Mucosa of stomach (tissue), 1 donor: ENCODE results near the gene ZNF662.

Source experiments
- H3K27me3 ChIP-seq: one replicate; pipeline ENCODE4 v1.7.0; 2013; ENCODE audit warnings: mild to moderate bottlenecking, low read length; ENCODE audit not compliant: control insufficient read depth, insufficient read depth
- H3K36me3 ChIP-seq: one replicate; pipeline ENCODE4 v1.7.0; 2013; ENCODE audit warnings: low read length; ENCODE audit not compliant: control insufficient read depth, insufficient read depth
- H3K4me1 ChIP-seq: one replicate; pipeline ENCODE4 v1.7.0; 2013; ENCODE audit warnings: mild to moderate bottlenecking, low read length; ENCODE audit not compliant: control insufficient read depth, insufficient read depth
- H3K4me3 ChIP-seq: one replicate; pipeline ENCODE4 v1.7.0; 2013; ENCODE audit warnings: low read length
- H3K9ac ChIP-seq: one replicate; pipeline ENCODE4 v1.7.0; 2013; ENCODE audit warnings: mild to moderate bottlenecking, low read length, moderate library complexity
- H3K9me3 ChIP-seq: one replicate; pipeline ENCODE4 v1.7.0; 2013; ENCODE audit warnings: mild to moderate bottlenecking, low read length, moderate library complexity; ENCODE audit not compliant: control insufficient read depth
- donor health status: Pancreatic carcinoma.

Gene ZNF662

DNA sequence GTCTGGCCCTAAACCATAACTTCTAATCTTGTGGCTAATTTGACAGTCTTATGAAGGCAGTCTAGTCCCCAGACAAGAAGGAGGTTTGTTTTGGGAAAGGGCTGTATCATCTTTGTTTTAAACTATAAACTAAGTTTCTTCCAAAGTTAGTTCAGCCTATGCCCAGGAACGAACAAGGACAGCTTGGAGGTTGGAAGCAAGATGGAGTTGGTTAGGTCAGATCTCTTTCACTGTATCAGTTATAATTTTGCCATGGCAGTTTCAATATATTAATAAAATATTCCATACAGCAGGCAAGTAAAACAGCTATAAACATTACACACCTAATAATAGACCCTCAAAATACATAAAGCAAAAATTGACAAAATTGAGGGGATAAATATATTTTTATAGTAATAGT, 13.1 kb upstream of the ZNF662 start:
- Histone ChIP-seq H3K4me3 (no peak overlapping the region), H3K9ac (no peak overlapping the region), H3K36me3 (no peaks in the 10 kb centered on the region), H3K27me3 (no peaks in the 10 kb centered on the region), H3K9me3 (no peaks in the 10 kb centered on the region), H3K4me1 (peaks cover 42% of the 10 kb centered on the region)

DNA sequence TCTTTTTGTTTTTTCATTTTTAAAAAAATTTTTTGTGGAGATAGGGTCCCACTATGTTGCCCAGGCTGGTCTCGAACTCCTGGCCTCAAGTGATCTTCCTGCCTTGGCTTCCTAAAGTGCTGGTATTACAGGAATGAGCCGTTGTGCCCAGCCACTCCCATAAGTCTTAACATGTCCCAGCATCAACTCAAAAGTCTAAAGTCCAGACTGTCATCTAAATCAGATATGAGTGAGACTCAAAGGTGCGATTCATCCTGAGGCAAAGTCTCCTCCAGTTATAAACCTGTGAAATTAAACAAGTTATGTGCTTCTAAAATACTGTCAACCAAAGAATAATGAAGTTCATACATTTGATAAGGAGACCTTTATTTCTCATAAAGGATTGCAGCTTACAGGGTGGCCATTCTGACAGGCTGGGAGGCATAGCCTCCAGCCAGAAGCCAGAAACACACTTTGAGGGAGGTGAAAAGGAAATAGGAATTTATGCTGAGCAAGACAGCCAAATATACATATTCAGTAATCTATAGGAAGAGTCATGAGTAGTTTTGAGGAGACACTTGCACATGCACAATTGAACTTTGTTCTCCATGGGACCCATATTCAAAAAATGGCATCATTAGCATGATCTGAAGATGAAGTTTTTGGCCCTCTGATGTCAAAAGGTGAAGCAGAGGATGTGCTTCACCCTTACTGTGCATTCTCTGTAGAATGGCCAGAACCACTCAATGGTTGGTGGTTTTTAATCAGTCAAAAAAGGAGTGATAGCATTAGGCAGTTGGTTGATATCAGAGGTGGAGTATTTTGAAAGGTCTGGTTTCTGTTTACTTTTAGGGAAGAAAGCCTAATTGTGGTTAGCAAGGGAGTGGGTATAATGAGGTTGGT, 11.0 kb upstream of the ZNF662 start:
- no peak overlapping the region for H3K4me3 ChIP-seq
- H3K27me3 ChIP-seq = no peaks in the 10 kb centered on the region
- H3K9ac ChIP-seq = no peak overlapping the region
- peaks cover 51% of the 10 kb centered on the region for H3K4me1 ChIP-seq
- H3K9me3 ChIP-seq = no peaks in the 10 kb centered on the region
- no peaks in the 10 kb centered on the region for H3K36me3 ChIP-seq

DNA sequence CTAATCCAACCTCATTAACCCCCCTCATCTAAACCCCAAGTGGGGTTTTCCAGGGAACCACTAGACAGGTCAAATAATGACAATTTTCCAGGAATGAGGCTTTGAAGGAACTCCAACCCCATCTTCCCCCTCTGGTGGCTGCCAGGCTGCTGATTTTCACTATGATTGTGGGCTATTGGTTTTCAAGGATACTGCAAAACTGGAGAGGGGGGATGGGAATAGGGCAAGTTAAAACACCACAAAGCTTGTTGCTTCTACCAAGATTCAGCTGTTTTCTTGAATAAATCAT, 10.4 kb upstream of the ZNF662 start:
- H3K4me1 ChIP-seq = peaks cover 57% of the 10 kb centered on the region
- no peaks in the 10 kb centered on the region for H3K27me3 ChIP-seq
- no peaks in the 10 kb centered on the region for H3K9me3 ChIP-seq
- H3K4me3 ChIP-seq = no peak overlapping the region
- no peaks in the 10 kb centered on the region for H3K36me3 ChIP-seq
- H3K9ac ChIP-seq = no peak overlapping the region

DNA sequence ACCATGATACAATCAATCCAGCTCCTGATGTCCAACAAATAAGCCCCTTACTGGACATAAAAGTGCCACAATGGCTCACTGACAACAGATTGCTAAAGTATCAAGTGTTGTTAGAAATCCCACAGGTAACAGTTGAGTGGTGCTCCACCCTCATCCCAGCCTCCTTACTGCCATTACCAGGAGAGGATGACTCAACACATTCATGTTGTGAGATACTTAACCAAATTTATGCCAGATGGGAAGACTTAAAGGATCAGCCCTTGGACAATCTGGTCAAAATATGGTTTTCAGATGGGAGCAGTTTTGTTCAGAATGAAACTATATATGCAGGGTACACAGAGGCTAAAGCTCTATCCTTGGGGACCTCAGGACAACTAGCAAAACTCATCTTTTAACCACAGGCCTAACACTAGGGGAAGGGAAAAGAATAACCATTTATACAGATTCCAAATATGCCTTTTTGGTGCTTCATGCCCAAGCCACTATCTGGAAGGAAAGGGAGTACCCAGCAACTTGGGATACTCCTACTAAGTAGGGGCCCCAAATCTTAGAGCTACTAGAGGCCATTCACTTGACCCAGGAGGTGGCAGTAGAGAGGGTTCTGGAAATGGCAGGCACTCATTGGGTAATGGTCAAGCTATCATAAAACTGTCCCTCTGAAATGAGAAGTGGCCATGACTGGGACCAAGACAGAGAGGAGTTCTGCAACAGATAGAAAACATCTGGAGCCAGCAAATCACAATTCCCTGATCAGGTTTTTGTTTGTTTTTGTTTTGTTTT, 6.9 kb upstream of the ZNF662 start:
- peaks cover 56% of the 10 kb centered on the region for H3K4me1 ChIP-seq
- H3K27me3 ChIP-seq = no peaks in the 10 kb centered on the region
- no peak overlapping the region for H3K4me3 ChIP-seq
- H3K36me3 ChIP-seq = no peaks in the 10 kb centered on the region
- no peaks in the 10 kb centered on the region for H3K9me3 ChIP-seq
- H3K9ac ChIP-seq = no peak overlapping the region

DNA sequence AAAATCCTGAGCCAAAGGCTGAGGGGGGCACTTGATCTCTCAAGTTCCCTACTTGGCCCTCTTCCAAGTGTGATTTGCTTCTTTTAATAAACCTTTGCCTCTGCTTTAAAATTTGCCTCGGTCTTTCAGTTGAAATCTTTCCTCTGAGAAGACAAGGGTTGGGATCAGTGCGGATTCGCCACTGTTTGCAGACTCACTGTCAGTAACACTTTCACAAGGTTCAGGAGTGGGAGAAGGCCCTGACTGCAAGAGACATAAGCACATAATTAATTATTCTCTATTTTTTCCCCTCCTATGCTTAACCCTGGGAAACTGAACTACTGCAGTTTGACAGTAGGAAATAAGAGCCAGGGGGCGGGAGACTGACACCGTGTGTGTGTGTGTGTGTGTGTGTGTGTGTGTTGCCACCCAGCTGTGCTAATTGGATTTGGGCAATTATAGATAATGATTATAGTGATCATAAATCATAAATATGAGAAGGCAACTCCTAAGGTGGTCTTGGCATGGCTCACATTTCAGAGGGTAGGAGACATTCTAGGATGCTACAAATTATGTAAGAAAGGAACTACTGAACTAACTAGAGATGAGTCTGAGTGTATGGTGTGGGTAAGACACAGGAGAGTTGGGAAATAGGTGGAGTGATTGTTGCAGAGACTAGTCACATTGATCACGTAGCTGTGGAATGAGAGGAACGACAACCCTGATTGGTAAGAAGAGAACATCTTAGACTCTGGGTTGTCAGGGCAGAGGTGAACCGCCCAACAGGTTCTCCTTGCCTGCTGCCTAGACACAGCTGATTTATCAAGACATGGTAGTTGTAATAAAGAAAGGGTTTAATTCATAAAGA, 5.5 kb upstream of the ZNF662 start:
- H3K4me3 ChIP-seq = no peak overlapping the region
- no peak overlapping the region for H3K9ac ChIP-seq
- H3K36me3 ChIP-seq = no peaks in the 10 kb centered on the region
- no peaks in the 10 kb centered on the region for H3K27me3 ChIP-seq
- H3K4me1 ChIP-seq = peaks cover 51% of the 10 kb centered on the region
- H3K9me3 ChIP-seq = no peaks in the 10 kb centered on the region

DNA sequence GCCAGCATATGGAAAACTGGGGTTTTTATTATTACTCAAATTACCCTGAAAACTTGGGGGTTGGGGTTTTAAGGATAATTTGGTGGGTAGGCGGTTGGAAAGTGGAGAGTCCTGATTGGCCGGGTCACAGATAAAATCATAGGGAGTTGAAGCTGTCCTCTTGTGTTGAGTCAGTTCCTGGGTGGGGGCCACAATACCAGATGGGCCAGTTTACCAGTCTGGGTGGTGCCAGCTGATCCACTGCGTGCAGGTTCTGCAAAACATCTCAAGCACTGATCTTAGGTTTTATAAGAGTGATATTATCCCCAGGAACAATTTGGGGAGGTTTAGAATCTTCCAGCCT, 4.9 kb upstream of the ZNF662 start:
- H3K36me3 ChIP-seq = no peaks in the 10 kb centered on the region
- H3K9me3 ChIP-seq = no peaks in the 10 kb centered on the region
- no peak overlapping the region for H3K9ac ChIP-seq
- H3K4me3 ChIP-seq = no peak overlapping the region
- no peaks in the 10 kb centered on the region for H3K27me3 ChIP-seq
- peaks cover 51% of the 10 kb centered on the region for H3K4me1 ChIP-seq

DNA sequence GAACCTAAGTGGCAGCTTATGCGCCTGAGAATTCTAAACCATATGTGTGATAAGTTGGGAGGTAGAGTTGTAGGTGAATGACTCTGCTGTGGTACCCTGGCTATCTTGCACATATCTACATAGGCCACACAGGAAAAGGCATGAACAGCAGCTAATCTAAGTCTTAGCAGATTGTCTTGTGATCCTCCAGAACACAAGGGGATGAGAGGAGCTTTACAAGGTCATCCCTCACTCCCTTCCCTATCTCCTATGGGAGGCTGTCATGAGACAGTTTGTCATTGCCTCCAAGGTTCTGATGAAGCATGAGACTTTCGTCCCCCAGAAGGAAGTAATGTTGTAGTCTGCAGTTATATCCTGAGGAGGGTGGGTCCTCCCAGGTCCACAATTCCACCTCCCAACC, 3.7 kb upstream of the ZNF662 start:
- Histone ChIP-seq H3K4me3 (no peak overlapping the region), H3K36me3 (no peaks in the 10 kb centered on the region), H3K4me1 (peaks cover 59% of the 10 kb centered on the region), H3K9me3 (no peaks in the 10 kb centered on the region), H3K9ac (no peak overlapping the region), H3K27me3 (peaks cover 2% of the 10 kb centered on the region)

DNA sequence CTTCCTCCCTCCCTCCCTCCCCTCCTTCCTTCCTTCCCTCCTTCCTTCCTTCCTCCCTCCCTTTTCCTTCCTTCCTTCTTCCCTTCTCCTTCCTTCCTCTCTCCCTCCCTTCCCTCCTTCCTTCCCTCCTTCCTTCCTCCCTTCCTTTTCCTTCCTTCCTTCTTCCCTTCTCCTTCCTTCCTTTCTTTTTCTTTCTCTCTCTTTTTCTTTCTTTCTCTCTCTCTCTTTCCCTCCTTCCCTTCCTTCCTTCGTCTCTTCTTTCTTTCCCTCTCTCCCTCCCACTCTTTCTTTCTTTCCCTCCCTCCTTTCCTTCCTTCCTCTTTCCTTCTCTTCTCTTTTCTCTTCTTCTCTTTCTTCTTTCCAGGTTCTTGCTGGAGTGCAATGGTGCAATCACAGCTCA, 1.9 kb upstream of the ZNF662 start:
- H3K4me3 ChIP-seq = no peak overlapping the region
- peaks cover 2% of the 10 kb centered on the region for H3K27me3 ChIP-seq
- H3K9ac ChIP-seq = no peak overlapping the region
- H3K9me3 ChIP-seq = no peaks in the 10 kb centered on the region
- H3K4me1 ChIP-seq = peaks cover 57% of the 10 kb centered on the region
- H3K36me3 ChIP-seq = no peaks in the 10 kb centered on the region

DNA sequence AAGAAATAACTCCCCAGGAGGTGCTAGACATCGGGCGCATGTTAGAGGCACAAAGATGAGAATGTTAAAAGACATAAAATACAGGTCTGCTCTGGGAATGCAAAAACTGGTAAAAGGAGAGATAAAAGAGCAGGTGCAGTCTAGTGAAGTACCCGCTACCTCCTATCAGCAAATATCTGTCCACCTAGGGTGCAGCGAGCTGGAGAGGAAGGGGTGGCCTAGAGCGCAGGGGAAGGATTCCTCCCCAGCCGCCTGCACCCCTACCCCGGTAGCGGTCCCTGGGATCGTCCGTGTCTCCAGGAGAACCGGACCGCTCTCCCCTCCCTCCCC, 237 bp upstream of the ZNF662 start:
- no peaks in the 10 kb centered on the region for H3K9me3 ChIP-seq
- H3K27me3 ChIP-seq = peaks cover 2% of the 10 kb centered on the region
- H3K9ac ChIP-seq = peak overlapping the region; percentile 80
- H3K4me3 ChIP-seq = peak overlapping the region; percentile 79
- peaks cover 43% of the 10 kb centered on the region for H3K4me1 ChIP-seq
- no peaks in the 10 kb centered on the region for H3K36me3 ChIP-seq

DNA sequence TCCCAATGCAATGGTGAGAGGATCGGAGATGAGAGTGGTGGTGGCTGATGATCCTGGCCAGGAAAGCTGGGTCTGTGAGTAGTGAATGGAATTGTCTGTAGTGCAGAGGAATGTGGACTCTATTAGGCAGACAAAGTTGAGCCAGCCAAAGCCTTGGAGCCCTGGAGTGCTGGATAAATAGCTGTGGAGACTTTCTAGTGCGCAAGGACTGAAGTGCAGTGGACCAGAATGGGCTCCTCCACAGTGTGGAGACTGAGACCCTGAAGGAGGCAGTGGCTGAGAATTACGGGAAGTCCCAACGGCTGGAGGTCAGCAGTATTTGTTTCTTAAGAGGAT, 874 bp downstream of the ZNF662 start:
- Histone ChIP-seq H3K4me1 (peaks cover 40% of the 10 kb centered on the region), H3K27me3 (peaks cover 2% of the 10 kb centered on the region), H3K4me3 (peak overlapping the region; percentile 79), H3K9me3 (no peaks in the 10 kb centered on the region), H3K9ac (peak overlapping the region; percentile 80), H3K36me3 (peaks cover 8% of the 10 kb centered on the region)

DNA sequence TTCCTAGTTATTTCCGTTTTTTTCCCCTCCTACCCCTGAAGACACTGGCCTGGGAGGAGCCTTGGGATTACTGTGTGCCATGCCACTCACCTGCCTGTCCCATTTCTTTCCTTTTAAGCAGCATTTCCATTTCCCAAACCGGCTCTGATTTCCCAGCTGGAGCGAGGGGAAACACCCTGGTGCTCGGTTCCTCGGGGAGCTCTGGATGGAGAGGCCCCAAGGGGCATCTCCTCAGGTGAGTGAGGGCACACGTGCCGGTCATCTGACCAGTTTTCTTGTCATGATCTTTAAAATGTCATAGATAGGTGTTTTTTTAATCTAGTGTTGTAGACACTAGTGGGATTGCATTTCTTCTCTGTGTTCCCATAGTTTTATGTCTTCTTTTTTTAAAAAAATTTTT, 2.7 kb downstream of the ZNF662 start:
- Histone ChIP-seq H3K36me3 (peaks cover 12% of the 10 kb centered on the region), H3K4me1 (peaks cover 33% of the 10 kb centered on the region), H3K4me3 (no peak overlapping the region), H3K27me3 (peaks cover 2% of the 10 kb centered on the region), H3K9me3 (peaks cover under 1% of the 10 kb centered on the region), H3K9ac (no peak overlapping the region)

DNA sequence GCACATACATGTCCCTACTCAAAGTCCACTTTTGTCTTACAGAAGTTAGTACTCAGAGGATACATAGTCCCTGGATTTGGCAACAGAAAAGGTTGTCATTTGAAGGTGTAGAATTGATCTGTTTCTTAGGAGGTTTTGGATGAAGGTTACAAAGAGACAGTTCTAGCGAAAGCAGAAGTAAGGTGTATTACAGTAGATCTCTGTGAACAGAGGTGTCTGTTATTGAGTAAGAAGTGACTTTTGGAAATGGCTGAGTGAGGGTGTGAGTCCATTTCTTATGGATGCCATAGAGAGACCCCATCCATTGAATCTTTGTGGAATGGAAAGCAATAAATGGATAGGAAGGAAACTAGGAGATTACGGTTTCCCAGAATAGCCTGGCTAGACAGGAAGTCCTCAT, 5.6 kb downstream of the ZNF662 start:
- H3K36me3 ChIP-seq = peaks cover 19% of the 10 kb centered on the region
- H3K9ac ChIP-seq = no peak overlapping the region
- H3K9me3 ChIP-seq = peaks cover 21% of the 10 kb centered on the region
- no peak overlapping the region for H3K4me3 ChIP-seq
- no peaks in the 10 kb centered on the region for H3K27me3 ChIP-seq
- peaks cover 15% of the 10 kb centered on the region for H3K4me1 ChIP-seq
